ENCODE data around the gene UNC13B. TPM values are rescaled to one million over a fixed set of nuclear protein-coding genes. Genes with fewer than 3 reads are reported as not detected.

UNC13B gene
- total RNA-seq, 1 experiment from 2014 or later: 48.2 TPM

- Histone ChIP-seq H4K91ac (ENCODE audit: insufficient read length, low read depth, low read length) (no peak overlapping the region), H3K23ac (ENCODE audit: insufficient read length, low read depth, low read length) (no peak overlapping the region), H2BK15ac (ENCODE audit: low read depth, low read length) (no peak overlapping the region), H3T11ph (ENCODE audit: low read length) (no peak overlapping the region), H4K5ac (ENCODE audit: insufficient read length, low read depth, low read length) (no peak overlapping the region), H4K20me1 (ENCODE audit: control insufficient read depth, insufficient read depth, insufficient read length) (no peaks in the 10 kb centered on the region), H3K4ac (ENCODE audit: low read depth, low read length) (no peak overlapping the region), H2BK120ac (ENCODE audit: low read depth, low read length, poor library complexity, severe bottlenecking) (no peak overlapping the region), H3K9ac (ENCODE audit: extremely low read depth, insufficient read length, low read length) (no peak overlapping the region), H3K4me2 (ENCODE audit: insufficient read depth, insufficient read length, low read length) (no peak overlapping the region), H3K18ac (ENCODE audit: insufficient read length, low read depth, low read length) (no peak overlapping the region), H3K27me3 (ENCODE audit: insufficient read depth, low read length) (no peaks in the 10 kb centered on the region), H3K23me2 (ENCODE audit: insufficient read length, low read depth, low read length, poor library complexity, severe bottlenecking) (no peaks in the 10 kb centered on the region), H3K4me1 (ENCODE audit: insufficient read depth, low read length) (no peaks in the 10 kb centered on the region), H3K79me2 (ENCODE audit: insufficient read depth, low read length) (no peaks in the 10 kb centered on the region), H3K27ac (ENCODE audit: insufficient read length, low read depth, low read length) (no peak overlapping the region), H2BK20ac (ENCODE audit: low read depth, low read length, poor library complexity, severe bottlenecking) (no peak overlapping the region), H3K56ac (ENCODE audit: insufficient read length, low read depth, low read length) (no peak overlapping the region), H3K79me1 (ENCODE audit: insufficient read depth, low read depth, low read length, poor library complexity, severe bottlenecking) (no peaks in the 10 kb centered on the region), H3K9me3 (ENCODE audit: control insufficient read depth, low read depth, low read length) (peaks cover 7% of the 10 kb centered on the region), H2AK5ac (ENCODE audit: insufficient read length, low read length) (no peak overlapping the region), H2AFZ (ENCODE audit: low read length) (no peak overlapping the region), H3K14ac (ENCODE audit: insufficient read depth, low read length) (no peak overlapping the region), H2BK5ac (ENCODE audit: insufficient read length, low read length) (no peak overlapping the region), H2BK12ac (ENCODE audit: insufficient read length, low read depth, low read length) (no peak overlapping the region), H4K8ac (replicated peaks; ENCODE audit: insufficient read length, low read depth, low read length) (no peak overlapping the region)
- Mint-ChIP-seq H3K27ac (no peak overlapping the region), H3K9me3 (peaks cover 41 to 47% of the 10 kb centered on the region in 2 experiments), H3K36me3 (ENCODE audit: insufficient read depth in 1 of 3, low read depth in 3 of 3) (peaks cover 6 to 14% (median 12%) of the 10 kb centered on the region in 3 experiments; a peak in 6 of 7 replicates), H3K27me3 (ENCODE audit: low read depth) (peaks cover 7% of the 10 kb centered on the region), H3K4me1 (peaks cover 0 to 5% of the 10 kb centered on the region in 2 experiments; a peak in 2 of 4 replicates), H3K4me3 (no peak overlapping the region)
- WGBS (ENCODE audit: extremely low coverage, insufficient read length, low lambda C conversion rate): no CpG with 5 or more reads among the region's 6 CpGs
- DNase-seq: no peak
- TF ChIP-seq CTCF (conservative IDR thresholded peaks at IDR 0.05): no peak
These were observed 26.9 kb upstream of the UNC13B start for GRCh38 chr9:35134920-35135319.
